Keratinocyte (primary cell): Measurements from ENCODE around the gene INS. TPM values are rescaled to one million over a fixed set of nuclear protein-coding genes. Genes with fewer than 3 reads are reported as not detected.

Experiments
- DNase-seq: peaks from one replicate; pipeline ENCODE4 v3.0.0-alpha.2; 2011; ENCODE audit warnings: low read depth, missing footprints, low spot score
- FAIRE-seq: peaks from 2 replicates; lab custom pipeline; 2011; peaks lifted over from hg19 to GRCh38; lab: Jason Lieb, UNC
- H2AFZ ChIP-seq: 2 replicates; pipeline ENCODE4 v1.6.0; 2012; ENCODE audit warnings: low read length, control low read depth, inconsistent platforms; ENCODE audit not compliant: control insufficient read depth
- H3K27ac ChIP-seq: 2 replicates; pipeline ENCODE4 v1.5.1; 2011; ENCODE audit warnings: low read length; ENCODE audit not compliant: control insufficient read depth, insufficient read depth
- H3K27me3 ChIP-seq: 3 replicates; pipeline ENCODE4 v1.6.0; 2011; ENCODE audit warnings: low read length; ENCODE audit not compliant: control insufficient read depth, insufficient read depth; ENCODE audit errors: extremely low read depth
- H3K36me3 ChIP-seq, 2 experiments: 2 replicates in 1 of 2; 3 replicates in 1 of 2; pipeline ENCODE4 v1.5.1; 2011; ENCODE audit warnings: low read length in 2 of 2, mild to moderate bottlenecking in 1 of 2; ENCODE audit not compliant: control insufficient read depth in 2 of 2, insufficient read depth in 2 of 2; ENCODE audit errors: extremely low read depth in 1 of 2
- H3K4me1 ChIP-seq: 3 replicates; pipeline ENCODE4 v1.5.1; 2011; ENCODE audit warnings: low read length; ENCODE audit not compliant: control insufficient read depth, insufficient read depth; ENCODE audit errors: extremely low read depth
- H3K4me2 ChIP-seq: 3 replicates; pipeline ENCODE4 v1.6.0; 2011; ENCODE audit warnings: low read depth, low read length; ENCODE audit not compliant: control insufficient read depth, insufficient read depth; ENCODE audit errors: extremely low read depth
- H3K4me3 ChIP-seq, 3 experiments: fragments of 200-600 bp in 1 of 3; sonication (generic) in 1 of 3; 2 replicates in 2 of 3; 3 replicates in 1 of 3; pipeline ENCODE4 v1.5.1; 2011 to 2016; ENCODE audit warnings: low read length in 3 of 3, mild to moderate bottlenecking in 3 of 3, control low read depth in 2 of 3, inconsistent platforms in 1 of 3, low read depth in 1 of 3, mixed read lengths in 1 of 3, mixed run types in 1 of 3, moderate library complexity in 1 of 3; ENCODE audit not compliant: control insufficient read depth in 2 of 3, insufficient read depth in 2 of 3; ENCODE audit errors: extremely low read depth in 1 of 3
- H3K79me2 ChIP-seq: 2 replicates; pipeline ENCODE4 v1.6.0; 2012; ENCODE audit warnings: low read length; ENCODE audit not compliant: control insufficient read depth, insufficient read depth
- H3K9ac ChIP-seq: 3 replicates; pipeline ENCODE4 v1.6.0; 2011; ENCODE audit warnings: low read length; ENCODE audit not compliant: control insufficient read depth, insufficient read depth; ENCODE audit errors: extremely low read depth
- H3K9me1 ChIP-seq: 3 replicates; pipeline ENCODE4 v1.6.0; 2011; ENCODE audit warnings: low read length; ENCODE audit not compliant: control insufficient read depth, insufficient read depth; ENCODE audit errors: extremely low read depth
- H3K9me3 ChIP-seq: 2 replicates; pipeline ENCODE4 v1.5.1; 2012; ENCODE audit warnings: low read depth, low read length; ENCODE audit not compliant: control insufficient read depth
- H4K20me1 ChIP-seq: 3 replicates; pipeline ENCODE4 v1.6.0; 2011; ENCODE audit warnings: low read length; ENCODE audit not compliant: control insufficient read depth, insufficient read depth; ENCODE audit errors: extremely low read depth
- CTCF ChIP-seq, 3 experiments: IDR thresholded peaks in 1 of 3; conservative IDR thresholded peaks in 1 of 3; optimal IDR thresholded peaks in 1 of 3; 2 replicates in 2 of 3; 3 replicates in 1 of 3; pipeline versions ENCODE3 to v1.5.1; 2011; ENCODE audit warnings: low read length in 3 of 3, mild to moderate bottlenecking in 3 of 3, moderate library complexity in 2 of 3, control low read depth in 1 of 3, inconsistent platforms in 1 of 3; ENCODE audit not compliant: insufficient read depth in 2 of 3; ENCODE audit errors: extremely low read depth in 1 of 3
- EZH2 ChIP-seq: IDR thresholded peaks from one replicate; pipeline ENCODE4 v1.6.1; 2012; ENCODE audit warnings: inconsistent platforms, mild to moderate bottlenecking, low read length, moderate library complexity
- dilution Hi-C: fragments of 300-500 bp; cut with MboI; formaldehyde crosslinking; loops from one replicate; pipeline ENCODE4 v1.7.0; 2020; ENCODE audit warnings: low sequenced_read_pairs; ENCODE audit not compliant: extremely low pct_ligation_motif_present
- polyA plus RNA-seq, 5 experiments: library from polyadenylated mRNA; depleted of rRNA in 3 of 5; stranded (reverse) in 3 of 5; stranded (forward) in 1 of 5; unstranded in 1 of 5; fragments of >200 nt; gene quantifications; 1 replicate in 1 of 5; 2 replicates in 3 of 5; 3 replicates in 1 of 5; pipeline versions ENCODE4 v1.2.1 to v1.2.3, GENCODE V29; 2011 to 2012; ENCODE audit warnings: missing spikeins in 2 of 5, low read depth in 1 of 5, low replicate concordance in 1 of 5

INS gene
- polyA plus RNA-seq, 1 donor (not counting 4 experiments of a cell fraction or from before 2014, with no cell fraction given) = not detected

- Histone ChIP-seq H3K9me3 (no peaks in the 10 kb centered on the region), H3K27me3 (no peaks in the 10 kb centered on the region), H3K36me3 (no peaks in the 10 kb centered on the region), H2AFZ (no peak overlapping the region), H3K4me3 (no peak overlapping the region), H3K9me1 (no peaks in the 10 kb centered on the region), H3K9ac (no peak overlapping the region), H3K27ac (no peak overlapping the region), H3K79me2 (no peaks in the 10 kb centered on the region), H4K20me1 (no peaks in the 10 kb centered on the region), H3K4me2 (no peak overlapping the region), H3K4me1 (peaks cover 13% of the 10 kb centered on the region)
- DNase-seq (no peak), FAIRE-seq (no peak)
- TF ChIP-seq EZH2 = no peak
- TF ChIP-seq CTCF (optimal IDR thresholded peaks at IDR 0.05 in 1 of 3, IDR thresholded peaks at IDR 0.05 in 1 of 3, conservative IDR thresholded peaks at IDR 0.05 in 1 of 3; ENCODE audit: extremely low read depth in 1 of 3, insufficient read depth in 2 of 3, low read length in 3 of 3) = no peak
- dilution Hi-C loops = no loop called here
Observed at GRCh38 chr11:2187280-2187707, 26.3 kb upstream of the INS start.

- Histone ChIP-seq H3K27me3 (no peaks in the 10 kb centered on the region), H3K9me1 (no peaks in the 10 kb centered on the region), H3K9ac (no peak overlapping the region), H3K36me3 (no peaks in the 10 kb centered on the region), H3K4me2 (no peak overlapping the region), H3K27ac (no peak overlapping the region), H3K9me3 (no peaks in the 10 kb centered on the region), H4K20me1 (no peaks in the 10 kb centered on the region), H3K4me1 (peaks cover 14% of the 10 kb centered on the region), H3K79me2 (no peaks in the 10 kb centered on the region), H2AFZ (peak overlapping the region; percentile 32), H3K4me3 (no peak overlapping the region)
- TF ChIP-seq CTCF (optimal IDR thresholded peaks at IDR 0.05 in 1 of 3, IDR thresholded peaks at IDR 0.05 in 1 of 3, conservative IDR thresholded peaks at IDR 0.05 in 1 of 3; ENCODE audit: extremely low read depth in 1 of 3, insufficient read depth in 2 of 3, low read length in 3 of 3) (peak in 2 of 3 experiments; percentile 57 to 64), EZH2 (no peak)
- FAIRE-seq (peak; percentile 77), DNase-seq (no peak)
- dilution Hi-C loops = no loop called here
Observed at GRCh38 chr11:2186669-2187279, 25.8 kb upstream of the INS start.
